GM23338 (cell line): ENCODE data around the gene INTS6.

Experiments used
- CREB1 ChIP-seq: fragments of 250-450 bp; sonication (Bioruptor Pico); IDR thresholded peaks from 2 replicates; pipeline ENCODE4 v1.5.0; 2020; ENCODE audit warnings: low read depth, mild to moderate bottlenecking, moderate library complexity
- EZH2 ChIP-seq: fragments of 200-600 bp; sonication (generic); IDR thresholded peaks from one replicate; pipeline ENCODE4 v1.8.0; 2017; ENCODE audit warnings: antibody characterized with exemption, mild to moderate bottlenecking, low read depth; ENCODE audit not compliant: unreplicated experiment
- EZH2phosphoT487 ChIP-seq: fragments of 200-600 bp; sonication (generic); IDR thresholded peaks from one replicate; pipeline ENCODE4 v1.8.1; 2018; ENCODE audit warnings: antibody characterized with exemption; ENCODE audit not compliant: unreplicated experiment
- JUNB ChIP-seq: IDR thresholded peaks from one replicate; pipeline ENCODE4 v1.6.1; 2016; ENCODE audit warnings: antibody characterized with exemption; ENCODE audit not compliant: unreplicated experiment
- NANOG ChIP-seq: IDR thresholded peaks from 2 replicates; pipeline ENCODE4 v1.6.1; 2016; ENCODE audit warnings: antibody characterized with exemption, borderline replicate concordance
- POLR2AphosphoS5 ChIP-seq: IDR thresholded peaks from 2 replicates; pipeline ENCODE4 v1.6.1; 2016; ENCODE audit warnings: antibody characterized with exemption, low read depth
- ZNF331 ChIP-seq: fragments of 250-450 bp; sonication (Bioruptor Pico); IDR thresholded peaks from 2 replicates; pipeline ENCODE4 v1.5.0; 2020; ENCODE audit warnings: low read depth, mild to moderate bottlenecking, moderate library complexity
- TF ChIP-seq, protein P1 (sequence below), 2 experiments: fragments of 200-600 bp in 1 of 2; sonication (generic) in 1 of 2; conservative IDR thresholded peaks; 2 replicates each; pipeline versions ENCODE4 v1.5.1 to v1.6.1; 2016 to 2017; ENCODE audit warnings: antibody characterized with exemption in 2 of 2, low read depth in 2 of 2, mild to moderate bottlenecking in 2 of 2, moderate library complexity in 1 of 2
- TF ChIP-seq, protein P2 (sequence below): IDR thresholded peaks from one replicate; pipeline ENCODE4 v1.6.1; 2018; ENCODE audit warnings: antibody characterized with exemption; ENCODE audit not compliant: unreplicated experiment
- TF ChIP-seq, protein P3 (sequence below): IDR thresholded peaks from 2 replicates; pipeline ENCODE4 v1.6.1; 2016; ENCODE audit warnings: antibody characterized with exemption

DNA sequence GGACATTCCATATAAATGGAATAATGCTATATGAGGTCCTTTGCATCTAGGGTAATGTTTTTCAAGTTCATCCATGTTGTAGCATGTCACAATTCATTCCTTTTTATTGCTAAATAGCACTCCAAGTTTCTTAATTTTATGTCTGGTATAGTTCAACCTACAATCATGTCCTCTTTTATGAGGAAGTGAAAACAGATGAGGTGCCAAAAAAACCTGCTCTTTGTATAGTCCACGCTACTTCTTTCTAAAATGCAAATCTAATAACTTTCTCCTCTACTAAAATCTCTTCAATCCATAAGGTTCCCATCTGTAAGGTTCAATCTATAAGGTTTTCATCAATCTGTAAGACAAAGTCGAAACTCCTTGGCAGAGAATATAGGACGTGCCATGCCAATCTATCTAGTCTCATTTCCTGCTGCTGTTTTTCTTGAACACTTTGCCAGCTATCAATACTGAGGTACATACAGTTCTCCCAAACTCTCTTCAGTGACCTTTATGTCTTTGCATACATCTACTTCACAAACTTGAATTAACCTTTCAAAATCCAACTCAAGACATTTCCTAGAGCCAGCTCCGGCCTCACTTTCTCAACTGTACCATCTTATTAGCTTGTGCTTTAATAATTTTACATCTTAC, 33.7 kb downstream of the INTS6 start:
- TF ChIP-seq POLR2AphosphoS5 (no peak), EZH2 (no peak), CREB1 (CRISPR knock-in tag) (no peak), EZH2phosphoT487 (no peak), ZNF331 (no peak), JUNB (no peak), NANOG (no peak)
- TF ChIP-seq, protein P1, sequence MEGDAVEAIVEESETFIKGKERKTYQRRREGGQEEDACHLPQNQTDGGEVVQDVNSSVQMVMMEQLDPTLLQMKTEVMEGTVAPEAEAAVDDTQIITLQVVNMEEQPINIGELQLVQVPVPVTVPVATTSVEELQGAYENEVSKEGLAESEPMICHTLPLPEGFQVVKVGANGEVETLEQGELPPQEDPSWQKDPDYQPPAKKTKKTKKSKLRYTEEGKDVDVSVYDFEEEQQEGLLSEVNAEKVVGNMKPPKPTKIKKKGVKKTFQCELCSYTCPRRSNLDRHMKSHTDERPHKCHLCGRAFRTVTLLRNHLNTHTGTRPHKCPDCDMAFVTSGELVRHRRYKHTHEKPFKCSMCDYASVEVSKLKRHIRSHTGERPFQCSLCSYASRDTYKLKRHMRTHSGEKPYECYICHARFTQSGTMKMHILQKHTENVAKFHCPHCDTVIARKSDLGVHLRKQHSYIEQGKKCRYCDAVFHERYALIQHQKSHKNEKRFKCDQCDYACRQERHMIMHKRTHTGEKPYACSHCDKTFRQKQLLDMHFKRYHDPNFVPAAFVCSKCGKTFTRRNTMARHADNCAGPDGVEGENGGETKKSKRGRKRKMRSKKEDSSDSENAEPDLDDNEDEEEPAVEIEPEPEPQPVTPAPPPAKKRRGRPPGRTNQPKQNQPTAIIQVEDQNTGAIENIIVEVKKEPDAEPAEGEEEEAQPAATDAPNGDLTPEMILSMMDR (conservative IDR thresholded peaks at IDR 0.05; ENCODE audit: low read depth in 2 of 2) = no peak
- TF ChIP-seq, protein P2, sequence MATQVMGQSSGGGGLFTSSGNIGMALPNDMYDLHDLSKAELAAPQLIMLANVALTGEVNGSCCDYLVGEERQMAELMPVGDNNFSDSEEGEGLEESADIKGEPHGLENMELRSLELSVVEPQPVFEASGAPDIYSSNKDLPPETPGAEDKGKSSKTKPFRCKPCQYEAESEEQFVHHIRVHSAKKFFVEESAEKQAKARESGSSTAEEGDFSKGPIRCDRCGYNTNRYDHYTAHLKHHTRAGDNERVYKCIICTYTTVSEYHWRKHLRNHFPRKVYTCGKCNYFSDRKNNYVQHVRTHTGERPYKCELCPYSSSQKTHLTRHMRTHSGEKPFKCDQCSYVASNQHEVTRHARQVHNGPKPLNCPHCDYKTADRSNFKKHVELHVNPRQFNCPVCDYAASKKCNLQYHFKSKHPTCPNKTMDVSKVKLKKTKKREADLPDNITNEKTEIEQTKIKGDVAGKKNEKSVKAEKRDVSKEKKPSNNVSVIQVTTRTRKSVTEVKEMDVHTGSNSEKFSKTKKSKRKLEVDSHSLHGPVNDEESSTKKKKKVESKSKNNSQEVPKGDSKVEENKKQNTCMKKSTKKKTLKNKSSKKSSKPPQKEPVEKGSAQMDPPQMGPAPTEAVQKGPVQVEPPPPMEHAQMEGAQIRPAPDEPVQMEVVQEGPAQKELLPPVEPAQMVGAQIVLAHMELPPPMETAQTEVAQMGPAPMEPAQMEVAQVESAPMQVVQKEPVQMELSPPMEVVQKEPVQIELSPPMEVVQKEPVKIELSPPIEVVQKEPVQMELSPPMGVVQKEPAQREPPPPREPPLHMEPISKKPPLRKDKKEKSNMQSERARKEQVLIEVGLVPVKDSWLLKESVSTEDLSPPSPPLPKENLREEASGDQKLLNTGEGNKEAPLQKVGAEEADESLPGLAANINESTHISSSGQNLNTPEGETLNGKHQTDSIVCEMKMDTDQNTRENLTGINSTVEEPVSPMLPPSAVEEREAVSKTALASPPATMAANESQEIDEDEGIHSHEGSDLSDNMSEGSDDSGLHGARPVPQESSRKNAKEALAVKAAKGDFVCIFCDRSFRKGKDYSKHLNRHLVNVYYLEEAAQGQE = no peak
- TF ChIP-seq, protein P3, sequence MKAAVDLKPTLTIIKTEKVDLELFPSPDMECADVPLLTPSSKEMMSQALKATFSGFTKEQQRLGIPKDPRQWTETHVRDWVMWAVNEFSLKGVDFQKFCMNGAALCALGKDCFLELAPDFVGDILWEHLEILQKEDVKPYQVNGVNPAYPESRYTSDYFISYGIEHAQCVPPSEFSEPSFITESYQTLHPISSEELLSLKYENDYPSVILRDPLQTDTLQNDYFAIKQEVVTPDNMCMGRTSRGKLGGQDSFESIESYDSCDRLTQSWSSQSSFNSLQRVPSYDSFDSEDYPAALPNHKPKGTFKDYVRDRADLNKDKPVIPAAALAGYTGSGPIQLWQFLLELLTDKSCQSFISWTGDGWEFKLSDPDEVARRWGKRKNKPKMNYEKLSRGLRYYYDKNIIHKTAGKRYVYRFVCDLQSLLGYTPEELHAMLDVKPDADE = no peak
